GM19328 (cell line): Measurements from ENCODE around the gene MS4A13.
"Not testable (repeated sequence)": the region's sequence is repeated elsewhere in the genome, so short reads cannot be mapped to it uniquely, and the experiment has no call there.

ENCODE experiments used
- ATAC-seq: cut with Tn5 transposase; IDR thresholded peaks from one replicate; pipeline ENCODE4 v1.9.1; 2021; ENCODE audit warnings: mild to moderate bottlenecking, moderate library complexity; ENCODE audit not compliant: unreplicated experiment

The MS4A13 gene

GRCh38 chr11:60530454-60531100 lies 15.4 kb downstream of the MS4A13 start:
- no peak for ATAC-seq

GRCh38 chr11:60532383-60532782 lies 17.2 kb downstream of the MS4A13 start:
- ATAC-seq, result not testable (repeated sequence)

- ATAC-seq, result not testable (repeated sequence)
These were observed 23.4 kb downstream of the MS4A13 start for GRCh38 chr11:60538627-60539026.

- ATAC-seq, result no peak
These were observed 28.9 kb downstream of the MS4A13 start for GRCh38 chr11:60544077-60544476.

GRCh38 chr11:60561254-60561653 lies 46.1 kb downstream of the MS4A13 start:
- no peak for ATAC-seq

- no peak for ATAC-seq
These were observed 48.5 kb downstream of the MS4A13 start for GRCh38 chr11:60563553-60564235.

GRCh38 chr11:60566776-60567175 lies 51.6 kb downstream of the MS4A13 start:
- no peak for ATAC-seq

GRCh38 chr11:60570970-60571369 lies 55.8 kb downstream of the MS4A13 start:
- no peak for ATAC-seq

- ATAC-seq, result no peak
These were observed 74.4 kb downstream of the MS4A13 start for GRCh38 chr11:60589611-60590010.
